ENCODE results near the gene TENM4. TPM values are rescaled to one million over a fixed set of nuclear protein-coding genes. Genes with fewer than 3 reads are reported as not detected.
"Not testable (repeated sequence)": the region's sequence is repeated elsewhere in the genome, so short reads cannot be mapped to it uniquely, and the experiment has no call there.

Gene TENM4
- total RNA-seq, 1 donor from 2014 or later = 112 TPM

DNA sequence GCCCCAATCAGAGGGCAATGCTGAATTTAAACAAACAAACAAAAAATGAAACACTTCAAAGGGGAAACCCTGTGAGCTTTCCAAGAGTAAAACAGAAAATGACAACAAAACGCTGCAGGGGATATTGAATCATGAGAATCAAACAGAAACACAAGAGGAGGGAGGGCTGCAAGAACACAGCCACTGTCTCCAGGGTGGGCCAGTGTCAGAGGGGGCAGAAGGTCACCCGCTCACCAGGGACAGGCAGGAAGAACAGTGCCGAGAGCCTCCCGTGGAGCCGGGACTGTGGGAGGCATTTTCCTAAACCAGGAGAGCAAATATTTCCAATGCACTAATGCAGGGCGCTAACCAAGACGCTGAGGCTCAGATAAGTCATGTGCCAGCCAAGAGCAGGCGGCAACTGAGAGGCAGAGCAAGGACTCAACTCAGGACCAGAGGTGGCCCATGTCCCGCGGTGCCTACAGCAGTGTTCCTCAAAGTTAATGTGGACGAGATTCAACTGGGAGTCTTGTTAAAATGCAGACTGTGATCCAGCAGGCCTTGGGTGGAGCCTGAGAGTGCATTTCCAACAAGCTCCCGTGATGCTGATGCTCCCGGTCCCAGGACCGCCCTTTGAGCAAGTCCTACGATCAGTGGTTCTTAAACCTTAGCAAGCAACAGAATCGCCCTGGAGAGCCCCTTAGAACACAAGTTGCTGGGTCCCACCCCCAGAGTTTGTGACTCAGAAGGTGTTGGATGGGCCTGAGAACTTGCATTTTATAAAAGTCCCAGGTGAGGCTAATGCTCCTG lies 197.2 kb downstream of the TENM4 start:
- DNase-seq = no peak

DNA sequence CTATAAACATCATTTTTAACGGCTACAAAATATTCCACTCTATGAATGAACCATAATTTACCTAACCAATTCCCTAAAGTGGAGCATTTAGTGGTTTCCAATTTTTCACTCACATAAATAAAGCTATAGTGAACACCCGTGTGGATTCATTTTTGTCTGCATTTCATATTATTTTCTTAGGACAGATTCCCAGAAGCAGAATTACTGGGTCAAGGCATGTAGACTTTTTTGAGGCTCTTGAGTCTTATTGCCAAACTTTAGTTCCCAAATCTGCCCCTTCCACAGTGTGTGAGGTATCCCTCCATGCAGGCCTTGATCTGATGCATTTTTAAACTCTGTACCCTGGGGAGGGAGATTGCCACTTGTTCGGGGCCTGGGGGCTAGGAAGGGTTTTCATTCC lies 198.2 kb downstream of the TENM4 start:
- no peak for DNase-seq

DNA sequence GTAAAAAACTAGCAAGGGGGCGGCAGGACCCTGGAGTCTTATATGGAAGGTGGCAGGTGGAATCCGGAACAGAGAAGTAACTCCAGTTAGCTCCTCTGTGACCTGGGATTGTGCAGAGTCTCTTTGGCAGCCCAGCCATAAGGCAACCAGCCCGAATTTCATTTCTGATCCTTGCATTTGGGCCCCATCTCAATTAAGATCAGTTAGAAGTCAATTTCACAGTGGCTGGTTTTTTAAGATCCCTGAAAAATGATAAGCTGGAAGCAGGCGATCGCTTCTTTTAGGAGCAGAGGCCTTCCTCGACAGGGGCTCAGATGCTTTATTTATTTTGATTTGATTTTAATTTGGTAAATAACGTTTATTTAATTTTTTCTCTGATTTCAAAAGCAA lies 199.0 kb downstream of the TENM4 start:
- DNase-seq = no peak

DNA sequence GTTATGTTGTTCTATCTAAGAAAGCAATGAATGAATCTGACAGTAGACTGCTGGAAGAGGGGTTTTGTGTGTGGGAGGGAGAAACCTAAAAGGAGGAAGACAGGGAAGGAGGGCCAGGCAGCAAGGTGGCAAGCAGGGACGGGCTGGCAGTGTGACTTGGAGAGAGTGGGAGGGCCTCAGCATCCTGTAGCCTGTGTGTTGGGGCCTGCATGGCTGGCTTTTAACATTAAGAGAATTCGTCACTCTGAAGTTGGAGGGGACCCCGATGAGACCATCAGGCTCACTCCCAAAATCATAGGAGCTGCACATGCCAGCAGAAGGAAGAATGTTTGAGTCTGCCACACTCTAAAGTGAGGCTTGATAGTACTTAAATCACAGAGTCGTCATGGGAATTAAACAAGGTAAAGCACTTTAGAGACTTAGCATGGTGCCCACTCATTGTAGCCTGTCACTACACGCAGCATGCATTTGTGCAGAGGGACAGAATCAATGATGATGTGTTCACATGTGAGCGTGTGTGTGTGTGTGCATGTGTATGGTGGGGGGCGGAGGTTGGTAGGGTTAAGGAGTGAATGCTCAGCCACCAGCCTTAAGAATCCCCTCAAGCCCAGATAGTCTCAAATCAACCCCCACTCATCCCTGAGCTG lies 199.5 kb downstream of the TENM4 start:
- no peak for DNase-seq

DNA sequence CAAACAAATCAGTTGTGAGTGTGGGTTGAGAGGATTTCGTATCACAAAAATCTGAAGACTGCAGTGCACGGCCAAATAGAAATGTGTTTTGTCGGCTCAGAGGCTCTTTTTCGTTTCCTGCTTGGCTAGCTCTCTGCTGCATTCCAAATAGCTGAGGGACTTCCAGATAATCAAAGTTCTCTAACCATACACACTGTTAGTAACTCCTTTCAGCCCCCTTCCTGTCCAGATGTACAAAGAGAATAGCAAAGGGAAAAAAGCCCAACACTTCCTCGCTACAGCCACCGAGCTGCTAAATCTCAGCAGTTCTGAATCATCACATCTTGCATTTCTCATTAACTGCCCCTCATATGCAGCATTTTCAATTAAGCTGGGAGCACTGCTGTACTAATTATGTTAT lies 203.1 kb downstream of the TENM4 start:
- DNase-seq = no peak

DNA sequence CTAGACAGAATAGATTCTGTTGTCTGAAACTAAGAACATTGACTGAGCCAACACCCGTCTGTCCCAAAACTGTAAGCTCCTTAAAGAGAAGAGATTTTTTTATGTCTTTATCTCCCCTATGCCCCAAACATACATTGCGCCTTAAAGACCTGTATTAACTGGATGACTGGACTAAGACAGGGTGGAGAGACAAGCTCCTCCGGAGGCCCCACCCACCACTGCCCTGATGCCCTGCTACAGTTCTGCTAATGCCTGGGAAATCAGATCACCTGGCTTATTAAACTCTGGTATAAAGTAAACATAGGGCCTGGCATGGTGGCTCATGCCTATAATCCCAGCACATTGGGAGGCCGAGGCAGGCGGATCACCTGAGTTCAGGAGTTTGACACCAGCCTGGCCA lies 203.7 kb downstream of the TENM4 start:
- DNase-seq = no peak

DNA sequence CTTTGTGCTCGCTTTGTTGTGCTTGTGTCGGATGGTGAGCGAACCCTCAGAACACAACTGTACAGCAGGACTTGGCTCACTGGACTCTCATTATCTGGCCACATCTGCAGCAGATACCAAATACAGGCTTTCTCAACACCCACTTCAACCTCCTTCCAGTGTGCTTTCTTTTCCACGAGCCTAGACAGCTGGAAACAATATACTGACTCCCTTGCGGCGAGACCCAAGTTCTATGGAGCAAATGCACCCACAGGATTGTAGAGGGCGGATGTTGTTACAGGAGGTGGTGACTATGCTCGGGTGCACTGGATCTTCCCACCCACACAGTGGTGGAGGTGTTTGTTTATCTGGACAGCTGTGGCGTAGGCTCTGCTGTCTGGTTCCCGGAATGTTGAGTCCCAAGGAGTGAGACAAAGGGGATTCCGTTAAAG lies 204.3 kb downstream of the TENM4 start:
- no peak for DNase-seq

DNA sequence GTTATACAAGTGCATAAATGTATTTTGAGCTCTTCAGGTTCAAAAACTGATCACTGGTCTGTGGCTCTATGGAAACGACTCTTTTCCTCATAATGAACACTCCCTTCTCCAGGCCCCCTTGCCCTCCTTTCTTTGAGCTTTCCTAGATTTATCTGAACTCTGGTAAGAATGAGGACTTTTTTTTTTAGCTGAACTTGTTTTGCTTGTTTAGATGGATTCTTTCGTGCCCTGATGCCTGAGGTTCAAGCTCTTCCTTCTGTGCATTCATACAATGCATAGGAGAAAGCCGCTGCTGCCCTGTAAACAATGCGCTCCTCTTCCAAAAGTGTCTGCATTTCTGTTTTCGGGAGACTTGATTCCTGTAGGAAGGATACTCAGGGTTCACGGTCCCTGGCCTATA lies 205.1 kb downstream of the TENM4 start:
- no peak for DNase-seq

DNA sequence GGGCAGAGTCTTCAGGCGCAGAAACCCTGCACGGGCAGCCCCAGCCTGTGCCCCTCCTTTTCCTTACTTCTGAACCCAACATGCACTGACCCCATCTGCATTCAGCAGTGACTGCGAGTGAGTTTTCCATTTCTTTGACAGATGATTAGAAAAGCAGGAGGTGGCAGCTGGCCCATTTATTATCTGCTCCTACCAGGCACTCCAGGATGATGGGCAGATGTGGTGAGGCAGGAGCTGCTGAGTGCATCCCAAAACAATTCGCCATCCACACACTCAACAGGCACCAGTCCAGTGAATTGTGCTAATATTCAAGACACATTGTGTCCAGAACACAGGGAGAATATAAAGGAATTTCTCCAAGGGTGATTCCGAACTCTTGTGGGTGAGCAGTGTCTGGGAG lies 208.5 kb downstream of the TENM4 start:
- DNase-seq = no peak

DNA sequence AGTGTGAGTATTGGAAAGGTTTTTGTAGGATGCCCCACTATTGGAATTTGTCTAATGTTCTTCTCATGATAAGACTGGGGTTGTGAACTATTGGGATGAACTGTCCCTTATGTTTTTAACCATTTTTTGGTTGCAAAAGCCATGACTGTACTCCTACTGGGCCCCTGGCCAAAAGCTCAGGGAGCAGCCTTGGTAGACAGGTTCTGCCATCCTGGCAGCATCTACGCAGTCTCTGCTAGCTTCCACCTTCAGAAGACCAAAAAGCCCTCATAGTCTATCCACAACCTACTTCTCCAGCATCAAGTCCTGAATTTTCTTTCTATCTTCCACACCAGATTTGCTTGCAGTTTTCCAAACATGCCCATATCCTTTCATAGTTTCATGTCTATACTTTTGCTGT lies 211.8 kb downstream of the TENM4 start:
- DNase-seq = no peak

DNA sequence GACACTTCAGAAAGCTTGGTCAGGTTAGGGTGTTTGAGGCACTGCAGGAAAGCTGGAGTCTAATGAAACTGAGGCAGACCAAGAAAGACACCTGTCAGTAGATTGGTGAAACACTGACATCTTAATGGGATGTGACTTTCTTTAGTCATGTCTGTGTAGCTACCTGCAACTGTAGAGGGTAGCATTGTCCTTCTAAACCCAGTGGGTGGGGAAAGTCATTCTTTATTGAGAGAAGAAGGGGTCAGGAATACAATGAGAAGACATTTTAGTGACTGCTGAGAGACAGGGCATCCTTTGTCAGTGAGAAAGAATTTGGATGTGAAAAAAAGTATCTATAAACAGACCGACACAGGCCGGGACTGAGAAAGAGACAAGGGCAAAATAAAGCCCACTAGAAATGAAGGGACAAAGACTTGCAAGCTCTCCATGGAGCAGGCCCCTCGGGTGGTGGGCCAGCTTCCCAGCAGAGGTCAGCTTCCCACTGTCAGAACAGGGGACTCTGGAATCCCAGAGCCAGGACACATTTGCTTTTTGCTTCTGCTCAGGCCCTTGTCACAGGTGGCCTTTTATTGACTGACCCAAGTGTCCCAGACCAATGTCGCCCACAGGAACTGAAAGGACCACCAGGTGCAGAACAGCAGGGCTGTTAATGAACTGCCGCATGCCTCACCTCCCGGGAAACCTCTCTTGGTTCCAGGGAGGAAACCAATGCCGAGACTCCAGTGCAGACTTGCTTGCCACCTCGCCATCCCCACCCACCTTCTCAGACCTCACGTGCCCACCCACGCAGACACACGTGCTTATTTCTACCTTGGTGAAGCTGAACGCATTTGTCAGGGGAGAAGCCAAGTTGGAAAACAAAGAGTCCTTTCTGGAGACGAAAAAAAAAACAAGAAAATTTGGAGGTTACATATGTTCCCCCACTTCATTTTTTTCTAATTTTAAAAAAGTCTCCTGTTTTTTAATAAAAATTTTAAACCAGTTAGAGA lies 212.8 kb downstream of the TENM4 start:
- no peak for DNase-seq

DNA sequence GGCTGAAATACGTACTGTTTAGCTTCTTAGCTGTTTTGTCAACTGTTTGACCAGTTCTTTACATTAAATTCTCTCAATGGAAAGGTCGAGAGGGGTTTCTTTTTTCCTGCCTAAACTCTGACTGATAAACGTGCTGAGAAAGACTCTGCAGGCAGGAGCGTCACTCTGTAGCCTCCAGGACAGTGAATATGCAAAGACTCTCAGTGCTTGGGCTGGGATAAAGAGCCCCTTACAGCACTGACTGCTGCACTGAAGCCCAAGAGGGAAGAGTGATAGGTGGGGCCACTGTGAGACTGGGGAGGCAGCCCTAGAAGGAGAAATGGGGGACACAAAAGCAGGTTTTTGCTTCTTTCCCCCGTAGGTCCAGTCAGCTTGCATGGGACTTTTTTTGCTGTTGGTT lies 213.5 kb downstream of the TENM4 start:
- DNase-seq = no peak

DNA sequence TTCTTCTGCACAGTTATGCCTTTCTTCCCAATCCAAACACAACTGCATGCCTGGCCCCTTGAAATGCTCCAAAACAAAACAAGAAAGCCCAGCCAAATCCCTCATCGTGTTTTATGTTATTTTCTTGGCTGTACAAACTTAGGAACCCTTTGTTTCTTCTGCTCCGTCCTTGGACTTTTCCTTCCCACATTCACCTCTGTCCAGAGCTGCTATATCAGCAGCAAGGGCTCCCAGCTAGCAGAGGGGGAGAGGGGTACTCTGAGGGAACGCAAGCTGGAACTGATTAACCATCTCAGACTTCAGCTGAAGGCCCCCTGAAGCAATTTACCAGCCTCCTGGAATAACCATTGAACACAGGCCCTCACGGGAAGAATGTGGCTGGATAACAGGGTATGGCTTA lies 214.7 kb downstream of the TENM4 start:
- DNase-seq = no peak

DNA sequence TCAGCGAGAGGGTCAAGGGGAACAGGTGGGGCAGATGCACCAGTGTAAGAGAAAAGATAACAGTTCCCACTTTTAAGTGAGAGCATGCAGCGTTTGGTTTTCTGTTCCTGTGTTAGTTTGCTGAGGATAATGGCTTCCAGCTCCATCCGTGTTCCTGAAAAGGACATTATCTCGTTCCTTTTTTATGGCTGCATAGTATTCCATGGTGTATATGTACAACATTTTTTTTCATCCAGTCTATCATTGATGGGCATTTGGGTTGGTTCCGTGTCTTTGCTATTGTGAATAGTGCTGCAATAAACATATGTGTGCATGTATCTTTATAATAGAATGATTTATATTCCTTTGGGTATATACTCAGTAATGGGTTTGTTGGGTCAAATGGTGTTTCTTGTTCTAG lies 218.7 kb downstream of the TENM4 start:
- not testable (repeated sequence) for DNase-seq

DNA sequence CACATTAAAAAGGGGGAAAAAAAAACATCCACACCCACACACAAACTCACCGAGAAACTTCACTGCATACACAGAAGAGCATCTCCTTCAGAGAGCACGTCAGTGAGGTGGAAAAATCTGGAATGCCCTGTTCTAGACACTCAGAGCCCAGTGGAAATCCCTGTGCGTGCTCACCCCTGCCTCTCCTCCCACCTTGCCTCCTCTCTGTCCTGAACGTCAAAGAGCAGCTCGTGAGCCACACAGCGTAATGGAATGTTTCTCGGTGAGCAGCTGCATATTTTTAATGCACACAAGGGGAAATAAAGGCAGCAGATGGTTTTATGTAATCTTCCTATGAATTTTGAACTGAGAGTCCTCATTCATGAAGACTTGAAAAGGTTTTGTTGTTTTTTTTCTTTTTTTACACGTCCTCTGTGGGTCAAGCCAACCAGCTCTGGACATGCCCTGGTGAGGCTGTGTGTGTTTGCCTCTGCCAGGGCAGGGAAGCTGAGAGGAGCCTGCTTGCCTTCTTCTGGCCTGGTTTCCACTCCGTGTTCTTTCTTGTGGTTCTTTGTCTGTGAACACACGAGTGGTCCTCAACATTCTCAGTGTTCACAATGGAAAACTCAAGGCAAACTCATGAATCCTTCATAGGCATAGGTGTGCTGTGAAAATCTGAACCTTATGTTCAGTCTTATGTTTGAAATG lies 219.2 kb downstream of the TENM4 start:
- DNase-seq = no peak

DNA sequence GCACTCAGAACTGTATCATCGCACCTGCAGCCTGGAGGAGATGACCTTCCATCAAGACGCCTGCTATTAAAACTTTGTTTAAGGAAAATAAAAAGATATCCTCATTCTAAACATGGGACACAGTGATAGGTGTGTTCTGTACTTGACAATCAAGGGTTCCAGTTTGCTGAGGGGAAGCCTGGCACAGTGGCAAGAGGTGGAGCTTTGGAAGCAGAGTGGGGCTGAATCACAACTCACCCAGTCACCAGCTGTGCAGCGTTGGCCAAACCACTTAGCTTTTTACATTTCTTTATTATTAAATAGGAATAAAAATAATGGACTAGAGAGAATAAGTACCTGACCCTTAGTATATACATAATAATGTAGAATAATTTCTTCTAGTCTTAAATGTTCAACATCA lies 220.7 kb downstream of the TENM4 start:
- DNase-seq = no peak

DNA sequence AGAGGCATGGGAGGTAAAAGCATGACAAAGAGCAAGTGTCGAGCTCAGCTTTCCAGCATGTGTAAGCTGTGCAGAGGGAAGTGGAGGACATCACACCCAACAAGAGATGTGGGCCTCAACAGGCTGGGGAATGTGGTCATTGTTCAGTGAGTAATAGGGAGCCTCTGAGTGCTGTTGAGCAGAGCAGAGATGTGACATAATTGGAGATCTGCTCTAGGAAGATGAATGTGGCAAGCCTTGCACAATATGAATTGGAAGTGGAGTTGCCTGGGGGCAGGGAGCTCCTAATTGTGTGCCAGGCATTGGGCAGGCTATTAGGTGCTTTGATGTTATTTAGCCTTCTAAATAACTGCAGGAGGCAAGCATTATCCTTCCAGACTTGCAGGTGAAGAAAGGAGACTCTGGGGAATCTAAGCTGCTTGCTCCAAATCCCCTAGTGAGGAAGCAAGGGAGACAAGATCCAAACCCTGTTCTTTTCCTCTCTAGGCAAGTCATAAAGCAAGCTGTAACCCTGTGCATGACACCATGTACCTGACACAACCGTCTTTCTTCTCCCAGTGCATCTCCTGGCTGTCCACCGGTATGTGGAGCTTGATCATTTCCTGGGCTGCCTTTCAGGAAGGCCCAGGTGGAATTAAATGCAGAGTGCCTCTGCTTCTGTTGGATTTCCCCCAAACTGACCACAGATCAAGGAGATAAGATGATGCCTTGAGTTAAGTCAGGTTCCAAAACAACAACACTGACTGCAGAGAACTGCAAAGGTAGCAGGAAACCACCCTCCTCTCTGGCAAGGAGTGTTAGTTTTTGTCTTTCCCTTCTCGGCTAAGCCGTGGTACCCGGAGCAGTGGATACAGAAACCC lies 221.4 kb downstream of the TENM4 start:
- DNase-seq = no peak

DNA sequence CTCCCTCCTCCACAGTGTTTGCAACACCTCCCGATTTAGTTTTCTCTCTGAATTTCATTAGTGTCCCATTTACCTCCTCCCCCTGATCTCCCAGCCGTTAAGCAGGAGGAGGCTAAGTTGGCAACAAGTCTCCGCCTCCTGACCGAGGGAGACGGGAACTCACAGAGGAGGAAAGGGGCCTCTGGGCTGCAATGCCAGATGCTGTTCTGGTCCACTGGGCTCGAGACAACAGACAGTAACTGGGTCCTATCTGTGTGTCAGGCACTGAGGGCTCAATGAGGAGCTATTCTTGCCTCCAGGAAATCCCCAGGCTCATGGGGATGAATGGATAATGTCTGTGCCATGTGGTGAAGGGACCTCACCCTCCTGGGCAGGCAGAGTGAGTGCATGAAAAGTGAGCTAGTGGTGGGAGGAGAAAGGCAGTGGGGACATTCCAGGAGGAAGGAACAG lies 228.1 kb downstream of the TENM4 start:
- peak; percentile 62 for DNase-seq

DNA sequence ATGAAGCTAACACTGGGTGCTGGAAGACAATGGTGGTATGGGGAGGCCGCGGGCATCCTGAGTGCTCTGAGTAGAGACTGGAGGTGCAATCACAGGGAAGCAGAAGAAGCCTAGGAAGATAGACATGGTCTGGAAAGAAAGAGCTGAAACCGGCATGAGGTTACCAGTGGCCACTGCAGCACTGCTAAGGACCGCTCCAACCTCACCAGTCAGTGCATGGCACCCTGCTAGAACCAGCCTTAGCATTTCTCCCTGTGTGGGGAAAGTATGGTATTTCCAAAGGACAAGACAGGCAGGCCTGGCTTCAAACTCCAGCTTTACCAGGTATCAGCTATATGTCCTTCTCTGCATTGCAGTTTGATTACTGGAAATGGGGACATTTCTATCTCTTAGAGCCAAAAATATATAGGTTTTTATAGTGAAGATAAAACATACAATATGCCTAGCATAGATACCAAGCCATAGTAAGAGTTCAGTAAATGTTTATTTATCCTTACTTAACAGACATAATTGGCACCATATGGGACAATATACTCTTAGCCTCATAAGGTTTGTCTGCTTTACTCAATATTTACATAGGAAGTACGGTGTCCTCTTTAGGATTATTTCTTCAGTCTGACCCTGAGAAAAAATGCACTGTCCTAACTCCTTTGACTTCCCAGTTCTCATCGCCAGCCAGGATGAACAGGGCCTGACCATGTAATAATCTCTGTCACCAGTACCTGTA lies 231.1 kb downstream of the TENM4 start:
- DNase-seq = no peak

DNA sequence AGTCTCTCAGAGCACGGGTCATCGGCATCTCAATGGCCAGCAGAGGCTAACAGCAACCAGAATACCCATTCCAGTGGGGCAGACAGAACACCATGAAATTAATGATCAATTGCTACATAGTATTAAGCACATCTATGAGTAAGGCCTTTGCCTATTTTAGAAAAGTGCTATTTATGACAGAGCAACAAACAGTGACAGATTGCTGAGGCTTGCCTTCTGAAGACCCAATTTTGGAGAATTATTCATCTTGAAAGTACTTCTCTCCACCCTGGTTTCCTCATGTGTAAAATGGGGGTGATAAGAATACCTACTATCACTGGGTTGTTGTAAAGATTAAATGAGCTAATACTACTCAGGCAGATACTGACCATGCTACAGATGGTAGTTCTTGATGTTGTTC lies 232.7 kb downstream of the TENM4 start:
- DNase-seq = no peak

DNA sequence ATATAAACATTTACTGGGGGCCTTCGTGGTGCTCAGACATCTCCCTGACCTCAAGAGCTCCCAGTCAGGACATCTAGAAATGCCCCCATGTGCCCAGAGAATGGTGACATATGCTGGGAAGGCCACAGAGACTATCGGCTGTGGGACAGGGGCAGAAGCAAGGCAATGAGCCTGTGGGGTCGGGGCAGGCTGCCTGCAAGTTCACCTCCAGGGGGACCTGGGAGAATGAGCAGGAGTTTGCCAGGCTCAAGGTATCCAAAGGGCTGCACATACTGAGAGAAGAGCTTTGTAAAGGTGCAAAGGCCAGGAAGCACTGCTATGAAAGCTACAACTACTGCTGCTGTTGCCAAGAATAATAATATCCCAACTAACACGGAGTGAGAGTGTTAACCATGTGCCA lies 233.9 kb downstream of the TENM4 start:
- DNase-seq = no peak

Data from occipital lobe (tissue), 2 donors.